Measurements from ENCODE around the gene PIANP.

- TF ChIP-seq, protein P1, sequence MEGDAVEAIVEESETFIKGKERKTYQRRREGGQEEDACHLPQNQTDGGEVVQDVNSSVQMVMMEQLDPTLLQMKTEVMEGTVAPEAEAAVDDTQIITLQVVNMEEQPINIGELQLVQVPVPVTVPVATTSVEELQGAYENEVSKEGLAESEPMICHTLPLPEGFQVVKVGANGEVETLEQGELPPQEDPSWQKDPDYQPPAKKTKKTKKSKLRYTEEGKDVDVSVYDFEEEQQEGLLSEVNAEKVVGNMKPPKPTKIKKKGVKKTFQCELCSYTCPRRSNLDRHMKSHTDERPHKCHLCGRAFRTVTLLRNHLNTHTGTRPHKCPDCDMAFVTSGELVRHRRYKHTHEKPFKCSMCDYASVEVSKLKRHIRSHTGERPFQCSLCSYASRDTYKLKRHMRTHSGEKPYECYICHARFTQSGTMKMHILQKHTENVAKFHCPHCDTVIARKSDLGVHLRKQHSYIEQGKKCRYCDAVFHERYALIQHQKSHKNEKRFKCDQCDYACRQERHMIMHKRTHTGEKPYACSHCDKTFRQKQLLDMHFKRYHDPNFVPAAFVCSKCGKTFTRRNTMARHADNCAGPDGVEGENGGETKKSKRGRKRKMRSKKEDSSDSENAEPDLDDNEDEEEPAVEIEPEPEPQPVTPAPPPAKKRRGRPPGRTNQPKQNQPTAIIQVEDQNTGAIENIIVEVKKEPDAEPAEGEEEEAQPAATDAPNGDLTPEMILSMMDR (IDR thresholded peaks at IDR 0.05), result no peak
- TF ChIP-seq POLR2AphosphoS5 (IDR thresholded peaks at IDR 0.05; ENCODE audit: low read depth, low read length) (no peak), TCF7L2 (IDR thresholded peaks at IDR 0.05; ENCODE audit: low read depth, low read length) (no peak)
Observed at GRCh38 chr12:6644903-6645302, 55.7 kb downstream of the PIANP start.

Data from Panc1 (cell line).